GM23338 (cell line): ENCODE data around the gene RTL10. TPM values are rescaled to one million over a fixed set of nuclear protein-coding genes. Genes with fewer than 3 reads are reported as not detected.

Source experiments
- ATAC-seq: fragments of 200-7000 bp; cut with Tn5 transposase; 3 replicates; pipeline ENCODE4 v1.9.1; 2020
- DNase-seq: peaks from one replicate; pipeline ENCODE4 v3.0.0-alpha.2; 2015; ENCODE audit warnings: low spot score
- H2AFZ ChIP-seq: fragments of 200-600 bp; sonication (generic); 2 replicates; pipeline ENCODE4 v1.8.0; 2016; ENCODE audit warnings: antibody characterized with exemption, mild to moderate bottlenecking, moderate library complexity
- H3F3A ChIP-seq: fragments of 200-600 bp; sonication (generic); replicated peaks from 2 replicates; pipeline ENCODE4 v1.8.0; 2017; ENCODE audit warnings: antibody characterized with exemption, mixed run types, low read depth
- H3K27ac ChIP-seq: fragments of 200-600 bp; sonication (generic); 2 replicates; pipeline ENCODE4 v1.6.1; 2016; ENCODE audit warnings: low read depth
- H3K27me3 ChIP-seq: fragments of 200-600 bp; sonication (generic); 2 replicates; pipeline ENCODE4 v1.8.0; 2016; ENCODE audit warnings: mild to moderate bottlenecking, mixed run types, moderate library complexity; ENCODE audit not compliant: insufficient read depth
- H3K36me3 ChIP-seq: fragments of 200-600 bp; sonication (generic); 2 replicates; pipeline ENCODE4 v1.8.0; 2016; ENCODE audit warnings: mild to moderate bottlenecking; ENCODE audit not compliant: insufficient read depth
- H3K4me1 ChIP-seq: fragments of 200-600 bp; sonication (generic); 2 replicates; pipeline ENCODE4 v1.8.0; 2016; ENCODE audit warnings: mild to moderate bottlenecking, moderate library complexity; ENCODE audit not compliant: insufficient read depth
- H3K4me2 ChIP-seq: fragments of 200-600 bp; sonication (generic); 2 replicates; pipeline ENCODE4 v1.7.1; 2017; ENCODE audit warnings: mixed run types
- H3K4me3 ChIP-seq: fragments of 200-600 bp; sonication (generic); 2 replicates; pipeline ENCODE4 v1.6.1; 2016; ENCODE audit warnings: mixed run types
- H3K79me2 ChIP-seq: fragments of 200-600 bp; sonication (generic); replicated peaks from 2 replicates; pipeline ENCODE4 v1.8.0; 2017; ENCODE audit warnings: mild to moderate bottlenecking; ENCODE audit not compliant: insufficient read depth
- H3K9me2 ChIP-seq: fragments of 200-600 bp; sonication (generic); 2 replicates; pipeline ENCODE4 v1.8.0; 2017; ENCODE audit not compliant: insufficient read depth
- H4K20me1 ChIP-seq: fragments of 200-600 bp; sonication (generic); replicated peaks from 2 replicates; pipeline ENCODE4 v1.8.0; 2017; ENCODE audit warnings: mild to moderate bottlenecking; ENCODE audit not compliant: insufficient read depth
- H3K27ac Mint-ChIP-seq: 2 replicates; pipeline ENCODE4 v1.8.0; 2020; ENCODE audit warnings: inconsistent platforms, mild to moderate bottlenecking, moderate library complexity, mixed read lengths
- H3K27me3 Mint-ChIP-seq: 3 replicates; pipeline ENCODE4 v1.8.0; 2022; ENCODE audit warnings: low read depth, mild to moderate bottlenecking, moderate library complexity, mixed read lengths, inconsistent platforms; ENCODE audit not compliant: insufficient read depth, poor library complexity
- H3K36me3 Mint-ChIP-seq: 3 replicates; pipeline ENCODE4 v1.8.0; 2021; ENCODE audit warnings: low read depth, mild to moderate bottlenecking, inconsistent platforms, moderate library complexity, mixed read lengths
- H3K4me1 Mint-ChIP-seq: 3 replicates; pipeline ENCODE4 v1.8.0; 2020; ENCODE audit warnings: mild to moderate bottlenecking, inconsistent platforms, mixed read lengths
- H3K4me3 Mint-ChIP-seq: 3 replicates; pipeline ENCODE4 v1.8.0; 2021; ENCODE audit warnings: moderate library complexity, mild to moderate bottlenecking, inconsistent platforms, mixed read lengths
- H3K9me3 Mint-ChIP-seq: 3 replicates; pipeline ENCODE4 v1.8.0; 2020; ENCODE audit warnings: moderate library complexity, mild to moderate bottlenecking, inconsistent platforms, mixed read lengths
- CREB1 ChIP-seq: fragments of 250-450 bp; sonication (Bioruptor Pico); IDR thresholded peaks from 2 replicates; pipeline ENCODE4 v1.5.0; 2020; ENCODE audit warnings: low read depth, mild to moderate bottlenecking, moderate library complexity
- CTCF ChIP-seq, 2 experiments: fragments of 200-600 bp in 1 of 2; sonication (generic) in 1 of 2; conservative IDR thresholded peaks; 2 replicates each; pipeline versions ENCODE4 v1.5.1 to v1.6.1; 2016 to 2017; ENCODE audit warnings: antibody characterized with exemption in 2 of 2, low read depth in 2 of 2, mild to moderate bottlenecking in 2 of 2, moderate library complexity in 1 of 2
- ETS1 ChIP-seq: IDR thresholded peaks from 2 replicates; pipeline ENCODE4 v1.6.1; 2016; ENCODE audit warnings: antibody characterized with exemption
- EZH2 ChIP-seq: fragments of 200-600 bp; sonication (generic); IDR thresholded peaks from one replicate; pipeline ENCODE4 v1.8.0; 2017; ENCODE audit warnings: antibody characterized with exemption, mild to moderate bottlenecking, low read depth; ENCODE audit not compliant: unreplicated experiment
- EZH2phosphoT487 ChIP-seq: fragments of 200-600 bp; sonication (generic); IDR thresholded peaks from one replicate; pipeline ENCODE4 v1.8.1; 2018; ENCODE audit warnings: antibody characterized with exemption; ENCODE audit not compliant: unreplicated experiment
- JUNB ChIP-seq: IDR thresholded peaks from one replicate; pipeline ENCODE4 v1.6.1; 2016; ENCODE audit warnings: antibody characterized with exemption; ENCODE audit not compliant: unreplicated experiment
- NANOG ChIP-seq: IDR thresholded peaks from 2 replicates; pipeline ENCODE4 v1.6.1; 2016; ENCODE audit warnings: antibody characterized with exemption, borderline replicate concordance
- POLR2AphosphoS5 ChIP-seq: IDR thresholded peaks from 2 replicates; pipeline ENCODE4 v1.6.1; 2016; ENCODE audit warnings: antibody characterized with exemption, low read depth
- REST ChIP-seq: IDR thresholded peaks from one replicate; pipeline ENCODE4 v1.6.1; 2018; ENCODE audit warnings: antibody characterized with exemption; ENCODE audit not compliant: unreplicated experiment
- STAT1 ChIP-seq: IDR thresholded peaks from one replicate; pipeline ENCODE4 v1.6.1; 2016; ENCODE audit warnings: antibody characterized with exemption; ENCODE audit not compliant: unreplicated experiment
- ZNF114 ChIP-seq: fragments of 250-450 bp; sonication (Bioruptor Pico); IDR thresholded peaks from 2 replicates; pipeline ENCODE4 v1.5.0; 2020; ENCODE audit warnings: mild to moderate bottlenecking, moderate library complexity
- ZNF331 ChIP-seq: fragments of 250-450 bp; sonication (Bioruptor Pico); IDR thresholded peaks from 2 replicates; pipeline ENCODE4 v1.5.0; 2020; ENCODE audit warnings: low read depth, mild to moderate bottlenecking, moderate library complexity
- ZNF462 ChIP-seq: fragments of 250-450 bp; sonication (Bioruptor Pico); IDR thresholded peaks from 2 replicates; pipeline ENCODE4 v1.5.0; 2020; ENCODE audit warnings: mild to moderate bottlenecking, moderate library complexity
- polyA plus RNA-seq: library from polyadenylated mRNA; unstranded; fragments of >200 nt; fragmentation: Nextera tagmentation; extraction: Ambion mirVana; gene quantifications from 2 replicates; pipeline ENCODE4 v1.2.1, GENCODE V29; 2016
- total RNA-seq: library from RNA; depleted of rRNA; stranded (reverse); fragments of >200 nt; shearing (Covaris generic); gene quantifications from 2 replicates; pipeline ENCODE4 v1.2.3, GENCODE V29; 2014

Gene RTL10
- total and polyA plus RNA-seq, 2 experiments from 2014 or later: 9.4 to 17.4 TPM

DNA sequence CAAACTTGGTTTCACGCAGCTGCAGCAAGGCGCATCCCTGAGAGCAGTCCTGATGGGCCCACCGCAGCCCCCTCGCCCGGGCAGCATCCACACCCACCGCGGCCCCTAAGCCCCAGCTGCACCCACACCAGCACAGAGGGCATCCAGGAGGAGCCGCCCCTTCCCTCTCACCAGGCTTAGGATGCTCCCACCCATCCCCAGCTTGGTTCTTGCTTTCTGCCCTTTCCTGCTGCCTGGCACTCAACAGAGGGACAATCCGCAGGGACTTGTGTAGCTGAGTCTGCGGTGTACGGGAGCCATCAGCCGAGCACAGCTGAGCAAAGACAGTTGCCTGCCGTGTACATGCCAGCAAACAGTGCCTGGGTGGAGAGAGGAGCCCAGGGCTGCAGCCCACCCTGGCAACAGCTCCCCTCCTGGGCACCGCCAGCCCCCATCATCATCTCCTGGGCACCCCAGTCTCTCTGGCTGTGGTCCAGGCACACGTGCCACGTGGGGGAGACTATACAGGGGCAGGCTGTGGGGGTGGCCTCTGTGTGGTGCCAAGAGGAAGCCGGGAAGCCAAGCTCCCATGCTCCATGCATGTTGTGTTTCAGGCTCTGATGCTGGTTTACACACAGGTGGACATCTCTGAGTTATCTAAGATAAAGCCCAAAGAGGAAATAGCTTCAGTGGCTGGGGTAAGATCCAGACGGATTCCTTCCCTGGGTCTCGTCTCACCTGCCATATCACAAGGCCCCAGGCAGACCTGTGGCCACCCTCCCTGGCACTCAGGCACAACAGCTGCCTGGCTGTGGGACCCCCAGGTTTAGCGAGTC, 36.0 kb upstream of the RTL10 start:
- Histone ChIP-seq H4K20me1 (no peaks in the 10 kb centered on the region), H3K4me2 (0 out of 2 replicates have a peak overlapping the region, but pooled peaks have one; percentile 13), H3K79me2 (no peaks in the 10 kb centered on the region), H3K27ac (0 out of 2 replicates have a peak overlapping the region, but pooled peaks have one; percentile 57), H3K4me1 (peaks cover 20% of the 10 kb centered on the region), H3K9me2 (no peaks in the 10 kb centered on the region), H2AFZ (no peak overlapping the region), H3K4me3 (no peak overlapping the region), H3K36me3 (no peaks in the 10 kb centered on the region), H3F3A (peaks cover 13% of the 10 kb centered on the region; the same call in 1 of the 2 replicates), H3K27me3 (no peaks in the 10 kb centered on the region)
- ATAC-seq (no peak), DNase-seq (no peak)
- H3K9me3 Mint-ChIP-seq: no peaks in the 10 kb centered on the region
- TF ChIP-seq CREB1 (no peak), ZNF331 (CRISPR knock-in tag) (no peak), ZNF114 (CRISPR knock-in tag) (no peak), ZNF462 (CRISPR knock-in tag) (no peak), REST (no peak), STAT1 (no peak), ETS1 (no peak), POLR2AphosphoS5 (no peak), NANOG (no peak), EZH2phosphoT487 (no peak), CTCF (conservative IDR thresholded peaks at IDR 0.05; ENCODE audit: low read depth in 2 of 2) (no peak), EZH2 (no peak), JUNB (no peak)
- no peaks in the 10 kb centered on the region for H3K36me3 Mint-ChIP-seq
- H3K27ac Mint-ChIP-seq: peak overlapping the region; percentile 74; the same call in 1 of the 2 replicates
- peaks cover 19% of the 10 kb centered on the region for H3K27me3 Mint-ChIP-seq
- H3K4me3 Mint-ChIP-seq: no peak overlapping the region
- peaks cover 31% of the 10 kb centered on the region for H3K4me1 Mint-ChIP-seq
